B cell (primary cell): Measurements from ENCODE around the gene GPHA2. TPM values are rescaled to one million over a fixed set of nuclear protein-coding genes. Genes with fewer than 3 reads are reported as not detected.

Experiments used
- ATAC-seq: fragments of 200-7000 bp; cut with Tn5 transposase; one replicate; pipeline ENCODE4 v1.10.0; 2021; ENCODE audit warnings: low read depth, mild to moderate bottlenecking, moderate number of reproducible peaks, moderate library complexity
- CTCF ChIA-PET: fragments of 350-600 bp; sonication (Branson Sonifier 250); formaldehyde crosslinking; loops from one replicate; lab custom pipeline; 2021; ENCODE audit warnings: antibody characterized with exemption, inconsistent platforms; lab: Charles Lee
- POLR2A ChIA-PET: fragments of 350-600 bp; sonication (Branson Sonifier 250); formaldehyde crosslinking; loops from one replicate; lab custom pipeline; 2021; ENCODE audit warnings: antibody characterized with exemption; lab: Charles Lee
- DNase-seq: peaks from one replicate; pipeline ENCODE4 v3.0.0; 2013
- H2AFZ ChIP-seq: 2 replicates; pipeline ENCODE4 v1.6.1; 2012; ENCODE audit warnings: mild to moderate bottlenecking, low read depth, low read length; ENCODE audit not compliant: insufficient read depth, poor library complexity, severe bottlenecking
- H3K27ac ChIP-seq, 2 donors: 1 replicate in 1 of 2; 2 replicates in 1 of 2; pipeline ENCODE4 v1.5.1; 2012 to 2013; ENCODE audit warnings: low read length in 2 of 2, mild to moderate bottlenecking in 2 of 2, moderate library complexity in 1 of 2
- H3K27me3 ChIP-seq, 4 experiments: fragments of 200-600 bp in 1 of 4; sonication (generic) in 1 of 4; replicated peaks in 1 of 4; 1 replicate in 2 of 4; 2 replicates in 2 of 4; pipeline versions ENCODE4 v1.6.1 to v1.7.0; 2013 to 2016; ENCODE audit warnings: low read length in 3 of 4, mild to moderate bottlenecking in 2 of 4, mixed read lengths in 1 of 4, moderate library complexity in 1 of 4; ENCODE audit not compliant: insufficient read depth in 4 of 4, control insufficient read depth in 3 of 4; ENCODE audit errors: control extremely low read depth in 1 of 4
- H3K36me3 ChIP-seq, 2 experiments: replicated peaks in 1 of 2; 1 replicate in 1 of 2; 2 replicates in 1 of 2; pipeline versions ENCODE4 v1.6.1 to v1.7.1; 2013; ENCODE audit warnings: low read length in 1 of 2; ENCODE audit not compliant: insufficient read depth in 2 of 2, control insufficient read depth in 1 of 2; ENCODE audit errors: control extremely low read depth in 1 of 2, extremely low read depth in 1 of 2
- H3K4me1 ChIP-seq, 2 donors: fragments of 200-600 bp in 1 of 2; sonication (generic) in 1 of 2; 1 replicate in 1 of 2; 2 replicates in 1 of 2; pipeline versions ENCODE4 v1.5.1 to v1.6.1; 2013 to 2017; ENCODE audit warnings: low read length in 2 of 2; ENCODE audit not compliant: control insufficient read depth in 2 of 2, insufficient read depth in 2 of 2
- H3K4me2 ChIP-seq: replicated peaks from 2 replicates; pipeline ENCODE3; 2012; ENCODE audit warnings: mild to moderate bottlenecking, low read depth, low read length; ENCODE audit not compliant: poor library complexity, severe bottlenecking
- H3K4me3 ChIP-seq, 5 experiments: fragments of 200-600 bp in 1 of 5; sonication (generic) in 1 of 5; 1 replicate in 3 of 5; 2 replicates in 2 of 5; pipeline versions ENCODE4 v1.5.1 to v1.7.0; 2011 to 2016; ENCODE audit warnings: low read length in 4 of 5, mild to moderate bottlenecking in 4 of 5, low read depth in 2 of 5, control low read depth in 1 of 5, moderate library complexity in 1 of 5; ENCODE audit not compliant: insufficient read depth in 1 of 5; ENCODE audit errors: control extremely low read depth in 1 of 5, extremely low read depth in 1 of 5
- H3K79me2 ChIP-seq: fragments of 200-600 bp; sonication (generic); one replicate; pipeline ENCODE4 v1.6.0; 2016; ENCODE audit warnings: low read length; ENCODE audit not compliant: control insufficient read depth, insufficient read depth
- H3K9ac ChIP-seq: fragments of 200-600 bp; sonication (generic); 2 replicates; pipeline ENCODE4 v1.6.1; 2017; ENCODE audit warnings: mild to moderate bottlenecking, low read length, moderate library complexity
- H3K9me3 ChIP-seq, 3 donors: one replicate each; pipeline versions ENCODE4 v1.6.1 to v1.7.1; 2013; ENCODE audit warnings: low read length in 2 of 3; ENCODE audit not compliant: control insufficient read depth in 2 of 3, insufficient read depth in 1 of 3; ENCODE audit errors: control extremely low read depth in 1 of 3
- H4K20me1 ChIP-seq: 2 replicates; pipeline ENCODE4 v1.6.0; 2012; ENCODE audit warnings: mild to moderate bottlenecking, low read length; ENCODE audit not compliant: insufficient read depth, control insufficient read depth, poor library complexity, severe bottlenecking
- H3K27ac Mint-ChIP-seq: one replicate; pipeline ENCODE4 v1.8.0; 2021; ENCODE audit warnings: mixed read lengths
- H3K27me3 Mint-ChIP-seq: one replicate; pipeline ENCODE4 v1.8.0; 2021; ENCODE audit warnings: mixed read lengths
- H3K4me1 Mint-ChIP-seq: one replicate; pipeline ENCODE4 v1.8.0; 2021; ENCODE audit warnings: mixed read lengths
- H3K4me3 Mint-ChIP-seq: one replicate; pipeline ENCODE4 v1.8.0; 2021; ENCODE audit warnings: mixed read lengths
- H3K9me3 Mint-ChIP-seq: one replicate; pipeline ENCODE4 v1.8.0; 2022; ENCODE audit warnings: mixed read lengths; ENCODE audit not compliant: insufficient read depth
- CTCF ChIP-seq: fragments of 200-600 bp; IDR thresholded peaks from one replicate; pipeline ENCODE4 v1.8.0; 2022; ENCODE audit warnings: antibody characterized with exemption, mild to moderate bottlenecking
- EZH2 ChIP-seq: IDR thresholded peaks from 2 replicates; pipeline ENCODE4 v1.6.1; 2012; ENCODE audit warnings: borderline replicate concordance, low read depth, mild to moderate bottlenecking, moderate library complexity, low read length; ENCODE audit not compliant: insufficient read depth, poor library complexity, severe bottlenecking
- WGBS: methylation state at CpG from one replicate; pipeline ENCODE4 v1.1.5; 2013; ENCODE audit warnings: missing lambda C conversion rate; ENCODE audit not compliant: insufficient coverage; 5-methylcytosine and 5-hydroxymethylcytosine counted together
- intact Hi-C: fragments of 100-400 bp; cut with micrococcal nuclease; formaldehyde crosslinking; loops from one replicate; pipeline ENCODE4 v1.10.0; 2022
- polyA plus RNA-seq: library from polyadenylated mRNA; depleted of rRNA; stranded (reverse); fragments of >200 nt; gene quantifications from 2 replicates; pipeline ENCODE4 v1.2.3, GENCODE V29; 2012
- total RNA-seq, 2 donors: library from RNA; stranded (reverse); fragments of 120-200 nt in 1 of 2; gene quantifications; 1 replicate in 1 of 2; 2 replicates in 1 of 2; pipeline versions ENCODE4 v1.2.3 to v1.2.4, GENCODE V29; 2013 to 2022

The GPHA2 gene
- total and polyA plus RNA-seq, 2 donors (not counting 1 experiment from before 2014, with no cell fraction given), result 0.39 to 2.8 TPM

GRCh38 chr11:64947208-64947814 lies 11.6 kb upstream of the GPHA2 start:
- CTCF ChIA-PET, result interaction anchor here (1.2 kb wide), 1 partner anchor 67 kb away, joined by 3 read pairs; the partner anchor contains the start of gene ARL2
- POLR2A ChIA-PET, result no interaction called here
- WGBS, result 78% methylated on average over 5 of the region's 5 CpGs
- Histone ChIP-seq H3K9me3 (no peaks in the 10 kb centered on the region), H3K4me3 (no peak overlapping the region), H3K36me3 (no peaks in the 10 kb centered on the region), H3K4me2 (no peak overlapping the region), H4K20me1 (no peaks in the 10 kb centered on the region), H2AFZ (no peak overlapping the region), H3K27me3 (peaks cover 0 to 3% (median 0%) of the 10 kb centered on the region in 4 experiments), H3K4me1 (peaks cover 0 to 4% of the 10 kb centered on the region in 2 donors), H3K27ac (no peak overlapping the region), H3K79me2 (no peaks in the 10 kb centered on the region), H3K9ac (no peak overlapping the region)
- H3K4me1 Mint-ChIP-seq, result no peaks in the 10 kb centered on the region
- no peak overlapping the region for H3K27ac Mint-ChIP-seq
- DNase-seq, result no peak
- no peak for TF ChIP-seq EZH2
- no peak for TF ChIP-seq CTCF
- no peaks in the 10 kb centered on the region for H3K9me3 Mint-ChIP-seq
- H3K27me3 Mint-ChIP-seq, result peaks cover 17% of the 10 kb centered on the region
- ATAC-seq, result no peak
- H3K4me3 Mint-ChIP-seq, result no peak overlapping the region
- intact Hi-C loops, result no loop called here

- TF ChIP-seq EZH2 (no peak), CTCF (no peak)
- DNase-seq, result no peak
- Mint-ChIP-seq H3K4me3 (no peak overlapping the region), H3K27ac (no peak overlapping the region), H3K9me3 (no peaks in the 10 kb centered on the region), H3K4me1 (no peaks in the 10 kb centered on the region), H3K27me3 (no peaks in the 10 kb centered on the region)
- no peaks in the 10 kb centered on the region for H4K20me1 ChIP-seq
- H3K79me2 ChIP-seq, result no peaks in the 10 kb centered on the region
- H3K4me2 ChIP-seq, result no peak overlapping the region
- no peak overlapping the region for H3K27ac ChIP-seq
- H3K9me3 ChIP-seq, result no peaks in the 10 kb centered on the region
- no peaks in the 10 kb centered on the region for H3K27me3 ChIP-seq
- H3K36me3 ChIP-seq, result peaks cover 0 to 18% of the 10 kb centered on the region in 2 experiments
- H3K4me1 ChIP-seq, result no peaks in the 10 kb centered on the region
- ChIA-PET CTCF (no interaction called here), POLR2A (interaction anchor here (0.5 kb wide), 1 partner anchor 86 kb away, joined by 5 read pairs; no protein-coding TSS in a partner anchor)
- WGBS, result 90% methylated on average over 4 of the region's 4 CpGs
- no peak overlapping the region for H2AFZ ChIP-seq
- no peak for ATAC-seq
- intact Hi-C loops, result no loop called here
- H3K4me3 ChIP-seq, result no peak overlapping the region
- H3K9ac ChIP-seq, result no peak overlapping the region
Measured at GRCh38 chr11:64936539-64936938, 846 bp upstream of the GPHA2 start.
